Stimulated activated CD8-positive, alpha-beta memory T cell treated with anti-CD3 and anti-CD28 coated beads, Interleukin-7, amount 100 ng/mL, for 1 hour (primary cell): ENCODE results near the gene PAX9.
"Not testable (repeated sequence)": the region's sequence is repeated elsewhere in the genome, so short reads cannot be mapped to it uniquely, and the experiment has no call there.

Experiments used
- DNase-seq, 2 donors: peaks; one replicate each; pipeline ENCODE4 v3.0.0-alpha.2; 2020; ENCODE audit warnings: low read depth in 2 of 2

Gene PAX9

DNA sequence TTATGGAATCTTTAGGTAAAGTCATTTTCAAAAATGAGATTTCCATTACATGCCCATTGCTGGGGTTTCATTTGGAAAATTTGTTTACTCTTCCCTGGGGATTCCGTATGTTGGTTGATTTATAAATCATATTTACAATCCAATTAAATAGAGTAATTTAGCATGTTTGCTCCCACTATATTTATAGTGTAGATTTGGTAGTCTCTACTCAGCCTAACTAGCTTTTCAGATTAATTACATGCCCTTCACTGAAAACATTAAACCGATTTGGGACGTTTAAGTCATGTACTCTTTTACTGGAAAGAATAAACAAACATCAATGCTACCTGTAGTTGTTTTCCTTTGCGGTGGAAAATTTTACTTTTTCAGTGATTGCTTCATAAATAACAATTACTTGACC lies 10.4 kb downstream of the PAX9 start:
- DNase-seq = no peak

DNA sequence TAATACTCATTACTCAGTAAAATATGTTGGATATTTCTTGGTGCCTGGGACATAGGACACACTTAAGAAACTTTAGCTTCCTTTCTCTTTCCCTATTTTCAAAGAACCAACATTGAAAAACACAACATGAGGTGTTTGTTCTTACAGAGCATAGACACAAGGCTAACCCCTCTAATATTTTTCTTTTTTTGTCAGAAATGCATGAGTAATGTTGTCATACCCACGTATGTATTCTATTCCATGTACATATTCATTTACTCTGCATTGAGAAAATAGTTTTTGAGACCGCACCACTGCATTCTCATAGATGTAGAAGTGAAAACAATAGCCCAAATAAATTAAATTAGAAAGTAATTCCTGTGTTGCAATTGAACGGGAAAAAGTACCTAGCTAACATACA lies 13.0 kb downstream of the PAX9 start:
- DNase-seq = no peak

DNA sequence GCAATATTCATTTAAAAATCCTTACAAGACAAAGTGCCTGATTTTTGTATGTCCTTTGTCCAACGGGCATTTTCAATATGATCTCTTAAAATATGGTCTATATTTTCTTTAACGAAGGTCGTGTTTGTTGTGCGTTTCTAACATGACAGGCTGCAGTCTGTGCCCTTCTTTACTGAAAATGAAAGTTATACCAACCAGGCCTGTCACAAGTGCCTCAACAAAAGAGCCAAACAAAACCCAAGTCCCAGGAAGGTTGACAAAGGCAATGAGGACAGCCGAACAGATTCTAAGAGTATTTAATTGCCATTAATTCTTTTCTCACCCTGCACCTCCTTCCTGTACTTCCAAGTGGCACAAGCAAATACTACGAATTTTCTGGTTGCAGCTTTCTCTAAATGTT lies 13.9 kb downstream of the PAX9 start:
- DNase-seq = no peak

DNA sequence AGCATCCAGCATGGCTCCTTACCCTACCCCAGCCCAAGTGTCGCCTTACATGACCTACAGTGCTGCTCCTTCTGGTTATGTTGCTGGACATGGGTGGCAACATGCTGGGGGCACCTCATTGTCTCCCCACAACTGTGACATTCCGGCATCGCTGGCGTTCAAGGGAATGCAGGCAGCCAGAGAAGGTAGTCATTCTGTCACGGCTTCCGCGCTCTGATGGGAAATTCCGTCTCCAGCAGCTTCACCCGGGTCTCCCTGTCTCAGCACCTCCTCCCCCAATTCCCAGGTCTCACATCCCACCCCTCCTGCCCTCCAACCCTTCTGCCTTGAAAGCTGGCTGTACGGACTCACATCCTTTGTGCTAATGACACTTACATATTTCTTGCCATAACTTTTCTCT lies 14.6 kb downstream of the PAX9 start:
- DNase-seq = no peak

DNA sequence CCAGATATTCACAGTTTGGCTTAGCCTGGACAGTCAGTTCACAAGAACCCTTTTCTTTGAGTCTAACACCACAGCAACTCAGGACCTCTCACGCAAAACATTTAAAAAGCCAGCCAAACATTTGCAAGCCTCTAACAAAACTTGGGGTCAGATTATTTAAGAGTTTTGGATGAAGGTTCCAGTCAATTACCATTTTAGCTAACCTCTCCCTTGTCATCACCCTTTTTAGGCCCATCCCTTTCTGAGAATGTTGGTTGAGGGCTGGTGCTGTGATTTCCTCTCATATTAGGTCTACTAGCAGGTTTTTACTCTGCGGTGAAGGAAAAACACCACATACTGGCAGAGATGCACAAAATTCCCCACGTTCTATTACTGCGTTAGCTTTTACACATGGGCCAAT lies 20.7 kb downstream of the PAX9 start:
- no peak for DNase-seq

DNA sequence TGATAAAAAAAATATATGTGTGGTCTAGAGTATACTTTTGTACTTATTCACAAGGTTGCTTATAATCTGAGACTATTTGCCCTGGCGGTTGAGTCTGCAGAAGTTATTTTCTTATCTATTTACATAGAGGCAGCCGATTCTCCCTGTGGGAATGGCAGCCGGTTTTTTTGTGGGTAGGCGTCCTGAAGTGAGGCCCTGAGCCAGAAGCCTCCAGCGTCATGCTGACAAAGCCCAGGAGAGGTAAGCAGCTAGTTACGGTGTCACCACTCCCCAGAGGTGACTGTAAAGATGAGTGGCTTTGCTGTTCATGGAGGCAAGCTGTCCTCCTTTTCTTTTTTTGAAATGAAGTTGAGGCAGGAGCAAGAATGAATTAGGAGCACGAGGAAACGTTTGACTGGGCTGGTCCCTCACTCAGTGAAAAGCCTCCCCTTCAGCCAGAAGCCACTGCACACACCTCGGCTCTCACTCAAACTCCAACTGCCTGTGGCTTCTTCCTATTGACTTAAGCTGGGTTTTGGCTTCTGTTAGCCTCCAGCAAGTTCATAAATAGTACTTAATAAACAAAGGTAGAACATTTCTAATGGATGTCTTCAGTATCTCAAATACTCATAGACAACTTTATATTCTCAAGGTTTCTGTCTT lies 21.5 kb downstream of the PAX9 start:
- no peak for DNase-seq

DNA sequence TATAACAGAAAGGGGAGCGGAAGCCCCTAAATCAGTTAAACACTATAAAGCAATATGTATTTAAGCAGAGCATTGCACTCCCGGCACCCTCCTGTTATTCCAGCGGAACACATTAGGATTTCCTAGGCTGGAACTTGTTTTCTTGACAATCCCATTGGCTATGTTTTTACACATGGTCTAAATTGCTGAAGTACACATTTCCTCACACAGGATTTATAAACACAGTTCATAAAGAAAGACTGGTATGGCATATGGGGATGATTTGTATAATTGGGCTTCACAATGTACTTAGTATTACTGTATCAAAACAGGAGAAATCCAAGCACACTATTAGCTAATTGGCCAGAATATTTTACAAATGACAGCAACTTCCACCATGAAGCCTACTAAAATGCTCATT lies 23.3 kb downstream of the PAX9 start:
- no peak for DNase-seq

DNA sequence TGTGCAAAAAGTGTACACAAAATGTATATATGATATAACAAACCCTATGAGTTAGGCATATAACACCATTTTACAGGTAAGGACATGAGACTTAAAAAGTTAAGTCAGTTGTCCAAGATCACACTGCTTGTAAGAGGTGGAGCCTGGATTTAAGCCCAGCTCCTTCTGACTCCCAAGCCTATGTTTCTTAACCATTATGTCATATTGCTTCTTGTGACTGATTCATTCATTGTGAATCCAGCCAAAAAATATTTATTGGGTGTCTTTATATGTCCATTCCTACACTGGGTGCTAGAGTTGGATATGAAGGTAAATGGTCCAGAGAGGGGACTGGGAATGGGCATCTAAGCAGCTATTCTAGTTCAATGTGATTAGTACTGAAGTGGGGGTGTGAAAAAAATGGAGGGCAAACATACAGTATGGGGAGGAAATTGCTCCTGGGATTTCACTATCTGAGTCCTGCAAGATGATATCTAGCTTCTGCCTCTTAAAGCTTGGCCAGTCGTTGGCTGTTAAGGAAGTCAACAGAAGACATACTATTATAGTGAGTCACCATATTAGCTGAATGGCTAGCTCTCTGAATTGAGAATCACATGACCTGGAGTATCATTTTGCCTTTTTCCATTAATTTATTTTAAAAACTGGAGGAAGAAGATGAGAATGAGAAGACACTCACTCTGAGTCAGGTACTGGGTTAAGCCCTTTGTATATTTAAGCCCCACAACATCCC lies 28.8 kb downstream of the PAX9 start:
- no peak for DNase-seq

DNA sequence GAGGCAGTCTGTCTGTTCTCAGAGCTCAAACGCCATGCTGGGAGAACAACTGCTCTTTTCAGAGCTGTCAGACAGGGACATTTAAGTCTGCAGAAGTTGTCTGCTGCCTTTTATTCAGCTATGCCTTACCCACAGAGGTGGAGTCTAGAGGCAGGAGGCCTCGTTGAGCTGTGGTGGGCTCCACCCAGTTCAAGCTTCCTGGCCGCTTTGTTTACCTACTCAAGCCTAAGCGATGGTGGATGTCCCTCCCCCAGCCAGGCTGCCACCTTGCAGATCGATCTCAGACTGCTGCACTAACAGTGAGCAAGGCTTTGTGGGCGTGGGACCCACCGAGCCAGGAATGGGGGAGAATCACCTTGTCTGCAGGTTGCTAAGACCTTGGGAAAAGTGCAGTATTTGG lies 37.8 kb downstream of the PAX9 start:
- DNase-seq = not testable (repeated sequence)

DNA sequence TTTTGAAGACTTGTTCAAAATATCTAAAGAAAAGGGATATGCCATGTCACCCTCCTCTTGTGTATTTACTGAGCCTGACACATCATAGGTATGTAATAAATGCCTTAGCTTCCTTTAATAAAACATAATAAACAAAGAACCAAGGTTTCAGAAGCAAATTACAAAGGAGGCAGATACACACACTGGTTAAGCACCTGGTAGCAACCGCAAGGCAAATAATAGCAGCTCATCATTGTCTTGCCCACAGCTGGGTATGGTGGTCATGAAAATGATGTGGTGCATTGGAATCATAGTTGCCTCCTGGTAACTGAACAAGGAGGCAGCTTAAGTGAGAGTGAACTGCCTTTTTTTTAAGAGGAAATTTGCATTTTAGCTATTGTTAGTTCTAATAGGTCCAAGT lies 39.0 kb downstream of the PAX9 start:
- no peak for DNase-seq

DNA sequence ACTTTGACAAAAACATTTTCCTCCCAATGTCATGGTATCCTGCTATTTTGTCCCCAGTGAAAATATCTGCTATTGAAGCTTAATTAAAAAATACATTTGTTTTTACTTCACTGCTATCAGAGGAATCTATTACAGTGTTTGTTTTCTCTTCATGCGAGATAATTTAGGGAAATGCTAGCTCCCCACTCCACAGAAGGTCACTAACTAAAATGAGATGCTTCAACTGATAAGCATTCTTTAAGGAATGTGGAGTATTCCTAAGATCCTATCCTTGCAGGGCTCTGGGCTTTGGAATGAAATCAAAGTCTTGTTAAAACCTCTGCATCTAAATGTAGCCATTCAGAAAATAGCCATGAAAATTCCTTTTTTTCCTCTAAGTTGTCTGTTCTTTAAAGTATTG lies 39.5 kb downstream of the PAX9 start:
- no peak for DNase-seq

DNA sequence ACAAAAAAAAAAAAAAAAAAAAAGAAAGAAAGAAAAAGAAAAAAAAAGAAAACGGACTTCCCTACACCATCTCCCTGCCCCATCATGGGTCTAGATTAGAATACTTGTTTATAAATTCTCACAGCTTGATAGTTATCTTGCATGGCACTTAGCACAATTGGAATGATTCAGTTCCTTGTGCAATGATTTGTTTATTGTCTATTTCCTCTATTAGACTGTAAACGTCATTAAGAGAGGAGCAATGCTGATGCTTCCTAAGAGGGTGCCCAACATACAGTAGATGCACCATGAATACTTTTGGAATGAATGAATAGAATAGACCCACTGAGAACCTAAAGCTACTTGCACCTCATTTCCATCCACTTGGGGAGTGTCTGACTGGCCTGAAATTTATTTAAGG lies 40.8 kb downstream of the PAX9 start:
- DNase-seq = no peak

DNA sequence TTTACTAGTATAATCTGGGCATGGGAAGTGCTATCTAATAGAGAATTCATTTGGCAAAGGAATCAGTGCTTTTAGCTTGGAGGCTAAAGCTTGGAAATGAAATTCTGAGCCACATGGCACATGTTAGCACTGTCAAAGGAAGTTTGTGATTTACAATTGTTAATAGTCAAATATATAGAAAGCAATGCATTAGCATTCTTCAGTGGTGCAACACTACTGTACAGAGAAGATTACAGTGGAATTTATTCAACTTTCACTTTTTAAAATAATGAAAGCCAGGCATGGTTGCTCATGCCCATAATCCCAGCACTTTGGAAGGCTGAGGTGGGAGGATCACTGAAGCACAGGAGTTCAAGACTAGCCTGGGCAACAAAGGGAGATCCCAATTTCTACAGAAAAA lies 45.9 kb downstream of the PAX9 start:
- DNase-seq = no peak

DNA sequence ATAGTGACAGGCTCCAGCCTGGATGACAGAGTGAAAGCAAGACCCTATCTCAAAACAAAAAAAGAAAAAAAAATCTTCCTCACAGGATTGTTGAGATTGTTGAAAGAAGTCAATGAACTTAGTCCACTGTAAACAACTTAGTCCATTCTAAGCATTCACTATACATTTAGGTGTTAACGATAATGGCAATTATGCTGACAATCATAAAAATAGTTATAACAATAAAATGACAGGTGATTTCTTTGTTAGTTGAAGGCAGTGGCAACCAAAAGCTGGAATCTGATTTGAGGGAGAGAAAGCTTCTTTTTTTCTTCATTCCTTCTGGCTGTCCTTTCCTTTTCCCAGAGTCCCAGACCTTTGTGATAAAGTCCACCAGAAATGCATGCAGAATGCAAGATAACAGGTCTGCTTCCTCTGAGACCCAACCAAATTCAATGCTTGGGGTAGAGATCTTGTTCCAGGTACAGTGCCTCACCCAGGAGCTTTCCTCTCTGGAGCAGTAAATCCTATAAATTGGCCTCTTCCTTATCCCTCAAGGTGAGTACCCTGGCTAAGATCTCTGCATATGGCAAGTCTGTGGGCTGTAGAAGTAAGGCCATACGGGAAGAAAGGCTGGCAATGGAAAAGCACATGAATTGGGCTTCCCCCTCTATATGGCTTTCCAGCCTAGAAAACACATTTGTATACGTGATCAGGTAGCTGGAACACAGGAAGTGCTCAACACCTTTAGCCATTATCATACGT lies 52.5 kb downstream of the PAX9 start:
- no peak for DNase-seq

DNA sequence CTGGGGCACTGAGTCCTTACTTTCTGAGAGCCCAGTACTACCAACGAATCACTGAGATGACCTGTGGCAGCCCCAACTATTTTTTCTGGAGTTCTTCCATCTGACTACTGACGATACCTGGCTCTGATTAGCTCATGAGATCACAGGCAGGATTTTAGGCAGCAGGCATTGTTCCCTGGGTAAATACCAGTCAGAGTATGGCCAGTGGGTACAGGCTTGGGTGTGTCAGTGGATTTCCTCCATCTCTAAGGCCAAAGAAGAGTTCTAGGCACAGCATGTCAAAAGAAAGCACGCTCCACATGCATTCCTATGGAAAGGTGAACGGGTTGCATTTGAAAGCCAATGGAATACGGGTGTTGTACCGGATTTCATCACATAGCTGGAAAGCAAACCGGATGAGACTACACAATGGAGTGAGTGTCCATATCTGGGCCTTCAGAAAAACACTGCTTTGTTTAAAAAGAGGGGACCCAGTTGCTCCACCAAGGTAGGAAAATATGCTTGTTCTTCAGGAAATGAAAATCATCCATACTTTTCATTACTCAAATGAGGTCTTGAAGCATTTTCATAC lies 55.0 kb downstream of the PAX9 start:
- no peak for DNase-seq

DNA sequence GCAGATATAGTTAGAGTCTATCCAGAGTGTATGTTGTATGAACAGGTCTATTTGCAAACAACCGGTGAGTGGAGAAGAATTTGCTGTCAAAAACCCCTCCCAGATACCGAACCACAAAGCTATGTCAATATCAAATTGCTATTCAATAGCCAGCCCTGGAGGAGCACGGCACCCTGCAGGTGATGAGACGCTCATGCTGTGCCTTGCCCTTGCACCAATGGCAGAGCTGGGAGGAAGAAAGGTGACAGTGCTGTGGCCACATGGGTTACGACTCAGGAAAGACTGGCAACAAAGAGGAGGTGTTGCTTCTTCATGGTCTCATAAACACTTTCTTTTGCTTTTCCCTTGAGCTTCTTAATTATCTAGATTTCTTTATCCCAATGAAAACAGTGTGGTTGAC lies 55.7 kb downstream of the PAX9 start:
- no peak for DNase-seq

DNA sequence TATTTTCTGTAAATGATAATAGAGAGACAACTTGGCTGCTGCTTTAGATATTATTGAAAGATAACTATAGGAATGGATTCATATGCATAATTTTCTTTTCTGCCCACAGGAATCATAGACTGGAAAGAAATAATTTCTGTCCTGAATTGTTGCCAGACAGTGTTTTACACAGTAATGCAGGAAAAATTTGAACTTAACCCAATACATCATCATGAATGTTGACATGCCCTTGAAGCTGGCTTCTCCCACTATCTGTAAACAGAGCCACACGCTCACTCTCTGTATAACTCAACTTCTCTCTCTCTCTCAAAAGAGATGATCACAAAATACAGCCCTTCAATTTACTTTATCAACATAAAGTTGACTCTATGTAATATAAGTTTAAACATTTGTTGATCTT lies 56.6 kb downstream of the PAX9 start:
- no peak for DNase-seq

DNA sequence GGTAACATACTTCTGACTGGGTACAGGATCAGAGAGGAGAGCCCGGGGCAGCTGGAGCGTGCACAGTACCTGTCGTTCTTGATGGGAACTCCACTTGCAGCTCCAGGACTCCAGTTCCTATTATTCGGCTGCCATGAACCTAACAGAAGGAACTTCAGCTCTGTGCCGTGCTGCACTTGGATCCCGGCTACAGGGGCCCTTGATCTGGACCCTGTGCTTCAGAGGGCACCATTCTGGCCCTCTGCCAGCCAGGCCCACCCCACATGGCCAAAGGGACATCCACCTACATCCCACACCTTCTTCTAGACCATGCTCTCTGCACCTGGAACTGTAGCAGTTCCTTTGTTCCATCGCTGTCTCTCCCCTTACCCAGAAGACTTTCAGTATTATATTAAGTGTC lies 58.2 kb downstream of the PAX9 start:
- DNase-seq = no peak

DNA sequence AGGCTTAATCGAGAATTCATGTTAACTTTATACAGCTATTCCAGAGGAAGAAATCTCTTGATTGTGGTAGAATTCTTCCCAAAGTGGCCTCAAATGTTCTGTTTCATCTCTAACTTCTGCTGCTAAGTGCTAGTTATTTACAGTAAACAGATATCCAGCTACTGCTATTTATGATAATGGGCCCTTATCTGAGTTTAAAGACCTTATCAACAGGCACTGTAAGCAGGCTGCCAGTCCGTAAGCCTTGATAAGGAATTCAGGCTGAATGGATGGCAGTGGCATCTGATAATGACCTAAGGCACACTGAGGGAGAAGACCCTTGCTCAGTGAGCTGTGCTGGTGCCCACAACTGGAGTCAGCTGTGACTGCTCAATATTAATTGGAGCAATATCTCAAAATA lies 59.0 kb downstream of the PAX9 start:
- DNase-seq = no peak

DNA sequence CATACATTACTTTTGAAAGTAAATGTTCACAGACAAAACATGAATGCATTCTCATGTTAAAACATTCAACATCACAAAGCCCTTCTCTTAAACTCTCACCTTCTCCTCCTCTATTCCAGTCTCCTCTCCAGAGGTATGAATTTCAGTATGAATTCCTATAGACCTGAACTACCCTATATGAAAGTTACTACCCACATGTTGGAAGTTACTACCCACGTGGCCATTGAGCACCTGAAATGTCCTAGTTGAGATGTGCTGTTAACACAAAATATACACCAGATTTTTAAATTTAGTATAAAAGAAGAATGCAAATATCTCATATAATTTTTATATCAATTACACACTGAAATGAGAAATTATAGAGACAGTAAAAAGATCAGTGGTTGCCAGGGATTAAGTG lies 60.2 kb downstream of the PAX9 start:
- no peak for DNase-seq

DNA sequence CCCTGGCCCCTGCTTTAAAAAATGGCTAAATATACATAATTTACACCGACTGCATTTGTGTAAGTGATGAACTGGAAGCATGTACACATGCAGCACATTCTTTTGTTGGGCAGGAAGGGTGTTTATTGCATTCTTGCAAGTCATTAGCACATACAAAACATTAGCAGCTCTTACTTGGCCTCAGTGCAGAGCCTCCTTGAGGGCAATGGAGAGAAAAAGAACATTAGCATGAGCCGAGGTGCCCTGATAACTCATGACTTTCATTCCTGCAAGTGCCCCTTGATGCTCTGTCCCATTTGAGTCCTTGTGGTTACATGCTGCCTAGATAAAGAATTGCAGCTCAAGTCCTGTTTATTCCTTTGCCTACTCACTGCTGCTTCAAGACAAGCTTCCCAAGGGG lies 61.9 kb downstream of the PAX9 start:
- no peak for DNase-seq

DNA sequence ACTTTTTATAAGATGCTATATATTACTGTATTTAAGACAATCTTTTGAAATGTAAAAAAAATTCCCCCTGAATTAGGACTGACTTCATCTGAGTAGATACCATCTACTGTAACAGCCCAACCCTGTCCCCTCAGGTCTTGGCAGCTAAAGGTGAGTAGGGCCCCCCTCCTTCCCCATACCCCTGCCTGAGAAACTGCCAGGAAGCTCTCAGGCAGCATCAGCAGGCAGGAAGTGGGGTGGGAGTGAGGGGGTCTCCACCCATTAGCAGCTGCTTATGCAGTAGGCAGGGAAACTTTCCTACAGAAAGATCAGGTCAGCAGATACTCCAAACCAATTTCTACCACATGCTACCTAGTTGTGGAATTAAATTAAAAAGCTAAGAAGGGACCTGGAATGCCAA lies 62.5 kb downstream of the PAX9 start:
- DNase-seq = no peak

DNA sequence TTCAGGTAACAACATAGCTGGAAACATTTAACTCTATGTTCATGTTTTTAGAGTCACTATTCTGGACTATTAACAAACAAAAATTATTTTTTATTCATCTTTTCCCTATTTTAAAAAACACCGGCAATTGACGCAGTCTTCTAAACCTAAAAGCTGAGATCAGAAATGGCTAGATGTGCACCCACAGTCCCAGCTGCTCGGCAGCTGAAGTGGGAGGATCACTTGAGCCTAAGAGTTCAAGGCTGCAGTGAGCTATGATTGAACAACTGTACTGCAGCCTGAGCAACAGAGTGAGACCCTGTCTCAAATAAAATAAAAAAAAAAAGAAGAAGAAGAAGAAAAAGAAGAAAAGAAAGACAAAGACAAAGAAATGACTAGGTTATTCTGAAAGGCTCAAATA lies 64.5 kb downstream of the PAX9 start:
- no peak for DNase-seq
